Adrenal gland (tissue), 12 donors: ENCODE data around the gene DLX3. TPM values are rescaled to one million over a fixed set of nuclear protein-coding genes. Genes with fewer than 3 reads are reported as not detected.

ENCODE experiments used
- DNase-seq, 7 donors: peaks; one replicate each; pipeline ENCODE4 v3.0.0-alpha.2; 2019 to 2020
- H3K27ac ChIP-seq, 5 donors: fragments of 200-600 bp; sonication (generic) in 4 of 5; 1 replicate in 3 of 5; 2 replicates in 2 of 5; pipeline versions ENCODE4 v1.5.1 to v1.8.0; 2016 to 2020; ENCODE audit warnings: mild to moderate bottlenecking in 1 of 5
- H3K27me3 ChIP-seq: fragments of 200-600 bp; 2 replicates; pipeline ENCODE4 v1.8.0; 2021
- H3K36me3 ChIP-seq, 2 donors: fragments of 200-600 bp; replicated peaks in 1 of 2; 1 replicate in 1 of 2; 2 replicates in 1 of 2; pipeline versions ENCODE4 v1.5.1 to v1.8.0; 2018 to 2022
- H3K4me1 ChIP-seq, 2 donors: fragments of 200-600 bp; replicated peaks in 1 of 2; 1 replicate in 1 of 2; 2 replicates in 1 of 2; pipeline versions ENCODE4 v1.5.1 to v1.8.0; 2018 to 2021
- H3K4me3 ChIP-seq, 4 donors: fragments of 200-600 bp; sonication (generic) in 3 of 4; one replicate each; pipeline ENCODE4 v1.5.1; 2016 to 2018
- H3K9me3 ChIP-seq, 3 donors: fragments of 200-600 bp; sonication (generic) in 1 of 3; replicated peaks in 1 of 3; 1 replicate in 2 of 3; 2 replicates in 1 of 3; pipeline versions ENCODE4 v1.5.1 to v1.8.0; 2016 to 2021
- CTCF ChIP-seq, 6 experiments: fragments of 450-650 bp in 4 of 6; fragments of 200-600 bp in 2 of 6; sonication (generic) in 1 of 6; IDR thresholded peaks; 1 replicate in 5 of 6; 2 replicates in 1 of 6; pipeline versions ENCODE4 v1.5.1 to v1.8.0; 2016 to 2021; ENCODE audit warnings: antibody characterized with exemption in 6 of 6, mild to moderate bottlenecking in 2 of 6, moderate library complexity in 1 of 6
- POLR2A ChIP-seq, 2 donors: fragments of 450-650 bp; IDR thresholded peaks; one replicate each; pipeline ENCODE4 v1.6.1; 2017; ENCODE audit warnings: antibody characterized with exemption in 2 of 2, mild to moderate bottlenecking in 2 of 2, moderate library complexity in 1 of 2
- WGBS, 4 donors: extraction: QIAGEN DNeasy Blood & Tissue Kit in 2 of 4; methylation state at CpG; one replicate each; pipeline versions ENCODE4 v1.1.5 to v1.1.7; 2013 to 2017; 5-methylcytosine and 5-hydroxymethylcytosine counted together
- intact Hi-C, 2 donors: fragments of 100-400 bp; cut with DNase I; formaldehyde crosslinking; loops; one replicate each; pipeline versions ENCODE4 v1.14.1 to v1.15.0; 2022 to 2023
- polyA plus RNA-seq, 3 donors: library from polyadenylated mRNA; stranded (reverse); fragments of 200-250 nt in 2 of 3; fragments of 350-450 nt in 1 of 3; fragmentation: Illumina TruSeq in 1 of 3; extraction: RNeasy Lipid Tissue Mini Kit (QIAGEN cat#74804) in 1 of 3; gene quantifications; one replicate each; pipeline ENCODE4 v1.2.3, GENCODE V29; 2013 to 2014
- total RNA-seq, 9 donors: library from RNA; depleted of rRNA in 4 of 9; stranded (reverse); fragments of >200 nt in 4 of 9; fragments of 120-200 nt in 1 of 9; fragmentation: NEBNext Ultra II Directional in 1 of 9; extraction: Animal tissue kit (Norgen Biotek cat#: 25700) in 1 of 9; gene quantifications; one replicate each; pipeline versions ENCODE4 v1.1.0 to v1.2.4, GENCODE V29; 2013 to 2023
- donor health status: healthy with polysubstance abuse.
- donor health status: Bipolar disorder and iron deficiency.
- donor health status: DM: yes; HTN: yes; CAD: no.
- donor health status: DM: no; HTN: no; CAD: no.
- donor health status: DM: no; HTN: no; CAD: no.
- donor health status: DM: yes; HTN: yes; CAD: no.

The DLX3 gene
- total and polyA plus RNA-seq, 12 donors = 0.07 to 0.83 (median 0.36) TPM; not detected in 4

- TF ChIP-seq CTCF (IDR thresholded peaks at IDR 0.05) (no peak), POLR2A (IDR thresholded peaks at IDR 0.05) (no peak)
- intact Hi-C loops = no loop called here
- peaks cover 91% of the 10 kb centered on the region for H3K27me3 ChIP-seq
- DNase-seq = no peak
- no peak overlapping the region for H3K27ac ChIP-seq
- no peaks in the 10 kb centered on the region for H3K36me3 ChIP-seq
- peaks cover 9 to 17% of the 10 kb centered on the region in 2 donors for H3K4me1 ChIP-seq
- no peaks in the 10 kb centered on the region for H3K9me3 ChIP-seq
- WGBS, 4 donors = 21 to 48% (median 40%) methylated on average over 3 of the region's 3 CpGs
- H3K4me3 ChIP-seq = no peak overlapping the region
Observed at GRCh38 chr17:49966767-49967166, 28.3 kb downstream of the DLX3 start.

- H3K4me1 ChIP-seq = peaks cover 7 to 13% of the 10 kb centered on the region in 2 donors
- no peaks in the 10 kb centered on the region for H3K36me3 ChIP-seq
- WGBS, 4 donors = 10 to 32% (median 14%) methylated on average over 4 to 16 of the region's 16 CpGs
- peaks cover 85% of the 10 kb centered on the region for H3K27me3 ChIP-seq
- H3K9me3 ChIP-seq = no peaks in the 10 kb centered on the region
- TF ChIP-seq CTCF (IDR thresholded peaks at IDR 0.05) (no peak), POLR2A (IDR thresholded peaks at IDR 0.05) (no peak)
- no peak overlapping the region for H3K4me3 ChIP-seq
- no peak for DNase-seq
- intact Hi-C loops = no loop called here
- no peak overlapping the region for H3K27ac ChIP-seq
Observed at GRCh38 chr17:49965524-49965909, 29.5 kb downstream of the DLX3 start.

- Histone ChIP-seq H3K27ac (no peak overlapping the region), H3K4me1 (peaks cover 7 to 13% of the 10 kb centered on the region in 2 donors), H3K4me3 (no peak overlapping the region), H3K36me3 (no peaks in the 10 kb centered on the region), H3K9me3 (no peaks in the 10 kb centered on the region), H3K27me3 (peaks cover 80% of the 10 kb centered on the region)
- intact Hi-C loops = no loop called here
- DNase-seq = no peak
- TF ChIP-seq POLR2A (IDR thresholded peaks at IDR 0.05) = no peak
- TF ChIP-seq CTCF (IDR thresholded peaks at IDR 0.05) = no peak
- WGBS, 4 donors = 6 to 13% (median 9%) methylated on average over 37 to 52 of the region's 52 CpGs
Observed at GRCh38 chr17:49964769-49965523, 30.1 kb downstream of the DLX3 start.

- Histone ChIP-seq H3K27me3 (peaks cover 76% of the 10 kb centered on the region), H3K36me3 (no peaks in the 10 kb centered on the region), H3K4me1 (peaks cover 7 to 10% of the 10 kb centered on the region in 2 donors), H3K4me3 (no peak overlapping the region), H3K27ac (no peak overlapping the region), H3K9me3 (no peaks in the 10 kb centered on the region)
- DNase-seq = no peak
- no peak for TF ChIP-seq POLR2A (IDR thresholded peaks at IDR 0.05)
- TF ChIP-seq CTCF (IDR thresholded peaks at IDR 0.05) = no peak
- intact Hi-C loops = no loop called here
- WGBS, 4 donors = 12 to 18% (median 13%) methylated on average over 12 to 18 of the region's 18 CpGs
Observed at GRCh38 chr17:49964303-49964768, 30.7 kb downstream of the DLX3 start.
